Measurements from ENCODE around the gene IBTK. TPM values are rescaled to one million over a fixed set of nuclear protein-coding genes. Genes with fewer than 3 reads are reported as not detected.
"Not testable (repeated sequence)": the region's sequence is repeated elsewhere in the genome, so short reads cannot be mapped to it uniquely, and the experiment has no call there.

Gene IBTK
- total and polyA plus RNA-seq, 10 donors, result 14.6 to 36.6 (median 28.9) TPM

DNA sequence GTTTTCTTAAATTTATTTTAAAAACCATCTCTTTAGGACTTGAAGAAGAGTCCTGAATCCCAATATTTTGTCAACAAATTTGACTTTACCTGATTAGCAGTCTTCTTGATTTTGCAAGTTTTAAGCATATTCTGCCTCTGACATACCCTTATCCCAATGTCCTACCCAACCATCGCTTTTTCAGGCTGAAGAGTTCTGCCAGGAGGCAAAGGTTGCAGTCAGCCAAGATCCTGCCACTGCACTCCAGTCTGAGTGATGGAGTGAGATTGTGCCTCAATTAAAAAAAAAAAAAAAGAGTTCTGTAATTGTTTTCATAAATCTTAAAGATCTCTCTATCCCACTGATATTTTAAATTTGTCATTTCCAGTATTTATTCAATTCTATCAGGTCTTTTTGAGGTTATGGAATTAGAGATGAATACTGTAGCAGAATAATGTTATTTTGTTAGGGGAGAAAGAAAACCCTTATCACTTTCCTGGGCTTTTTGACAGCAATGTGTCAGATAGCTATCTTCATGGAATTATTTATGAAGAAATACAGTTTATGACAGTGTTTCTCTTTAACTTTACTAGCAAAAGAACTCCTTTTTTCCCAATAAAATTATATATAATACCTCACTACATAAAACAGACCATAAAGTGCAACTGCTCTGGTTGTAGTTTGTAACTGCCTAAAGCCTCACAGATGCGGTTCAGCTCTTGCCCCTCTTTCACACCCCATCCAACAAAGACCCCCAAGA, 78.2 kb downstream of the IBTK start:
- peaks cover 0 to 83% (median 37%) of the 10 kb centered on the region in 6 donors for H3K36me3 ChIP-seq
- intact Hi-C loops (cut with DNase I; ENCODE audit: low total_unique reads), result no loop called here

DNA sequence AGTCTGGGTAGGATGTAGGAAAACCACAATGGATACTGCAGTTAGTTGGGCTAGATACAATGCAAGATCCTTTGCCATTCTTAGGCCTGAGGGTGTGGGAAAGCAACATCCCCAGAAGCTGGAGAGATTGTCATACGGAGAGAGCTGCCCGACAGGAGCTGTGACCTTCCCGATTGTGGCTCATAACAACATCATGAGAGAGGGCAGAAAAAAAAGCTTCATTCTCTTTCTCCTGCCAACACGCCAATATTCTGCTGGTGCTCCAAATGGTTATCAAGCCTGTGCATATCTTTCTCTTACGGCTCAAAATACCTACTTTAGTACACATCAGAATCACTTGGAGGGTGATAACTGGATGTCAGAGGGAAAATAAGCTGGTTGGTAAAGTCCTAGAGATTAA, 81.1 kb downstream of the IBTK start:
- Histone ChIP-seq H3K4me3 (no peak overlapping the region), H3K9me3 (no peaks in the 10 kb centered on the region), H3K36me3 (peaks cover 0 to 55% (median 16%) of the 10 kb centered on the region in 6 donors), H3K27ac (no peak overlapping the region), H3K27me3 (replicated peaks in 1 of 7) (no peaks in the 10 kb centered on the region), H3K4me1 (no peaks in the 10 kb centered on the region)
- WGBS, 5 donors, result 93 to 99% (median 95%) methylated on average over 5 of the region's 5 CpGs
- TF ChIP-seq, protein P1, sequence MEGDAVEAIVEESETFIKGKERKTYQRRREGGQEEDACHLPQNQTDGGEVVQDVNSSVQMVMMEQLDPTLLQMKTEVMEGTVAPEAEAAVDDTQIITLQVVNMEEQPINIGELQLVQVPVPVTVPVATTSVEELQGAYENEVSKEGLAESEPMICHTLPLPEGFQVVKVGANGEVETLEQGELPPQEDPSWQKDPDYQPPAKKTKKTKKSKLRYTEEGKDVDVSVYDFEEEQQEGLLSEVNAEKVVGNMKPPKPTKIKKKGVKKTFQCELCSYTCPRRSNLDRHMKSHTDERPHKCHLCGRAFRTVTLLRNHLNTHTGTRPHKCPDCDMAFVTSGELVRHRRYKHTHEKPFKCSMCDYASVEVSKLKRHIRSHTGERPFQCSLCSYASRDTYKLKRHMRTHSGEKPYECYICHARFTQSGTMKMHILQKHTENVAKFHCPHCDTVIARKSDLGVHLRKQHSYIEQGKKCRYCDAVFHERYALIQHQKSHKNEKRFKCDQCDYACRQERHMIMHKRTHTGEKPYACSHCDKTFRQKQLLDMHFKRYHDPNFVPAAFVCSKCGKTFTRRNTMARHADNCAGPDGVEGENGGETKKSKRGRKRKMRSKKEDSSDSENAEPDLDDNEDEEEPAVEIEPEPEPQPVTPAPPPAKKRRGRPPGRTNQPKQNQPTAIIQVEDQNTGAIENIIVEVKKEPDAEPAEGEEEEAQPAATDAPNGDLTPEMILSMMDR (IDR thresholded peaks at IDR 0.05 in 8 of 11, conservative IDR thresholded peaks at IDR 0.05 in 3 of 11), result no peak
- TF ChIP-seq POLR2AphosphoS5 (IDR thresholded peaks at IDR 0.05) (no peak), POLR2A (IDR thresholded peaks at IDR 0.05) (no peak)
- intact Hi-C loops (cut with DNase I; ENCODE audit: low total_unique reads), result no loop called here
- DNase-seq, result no peak

More for the DNA sequence above, 78.2 kb downstream of the IBTK start:
- TF ChIP-seq POLR2AphosphoS5 (IDR thresholded peaks at IDR 0.05), result no peak
- no peak for TF ChIP-seq POLR2A (IDR thresholded peaks at IDR 0.05)
- TF ChIP-seq, protein P1 (IDR thresholded peaks at IDR 0.05 in 8 of 11, conservative IDR thresholded peaks at IDR 0.05 in 3 of 11), result no peak
- Histone ChIP-seq H3K4me1 (no peaks in the 10 kb centered on the region), H3K27ac (no peak overlapping the region), H3K27me3 (replicated peaks in 1 of 7) (no peaks in the 10 kb centered on the region), H3K9me3 (no peaks in the 10 kb centered on the region), H3K4me3 (no peak overlapping the region)
- WGBS, 5 donors, result 81 to 93% (median 89%) methylated on average over 2 of the region's 2 CpGs
- DNase-seq, result no peak

DNA sequence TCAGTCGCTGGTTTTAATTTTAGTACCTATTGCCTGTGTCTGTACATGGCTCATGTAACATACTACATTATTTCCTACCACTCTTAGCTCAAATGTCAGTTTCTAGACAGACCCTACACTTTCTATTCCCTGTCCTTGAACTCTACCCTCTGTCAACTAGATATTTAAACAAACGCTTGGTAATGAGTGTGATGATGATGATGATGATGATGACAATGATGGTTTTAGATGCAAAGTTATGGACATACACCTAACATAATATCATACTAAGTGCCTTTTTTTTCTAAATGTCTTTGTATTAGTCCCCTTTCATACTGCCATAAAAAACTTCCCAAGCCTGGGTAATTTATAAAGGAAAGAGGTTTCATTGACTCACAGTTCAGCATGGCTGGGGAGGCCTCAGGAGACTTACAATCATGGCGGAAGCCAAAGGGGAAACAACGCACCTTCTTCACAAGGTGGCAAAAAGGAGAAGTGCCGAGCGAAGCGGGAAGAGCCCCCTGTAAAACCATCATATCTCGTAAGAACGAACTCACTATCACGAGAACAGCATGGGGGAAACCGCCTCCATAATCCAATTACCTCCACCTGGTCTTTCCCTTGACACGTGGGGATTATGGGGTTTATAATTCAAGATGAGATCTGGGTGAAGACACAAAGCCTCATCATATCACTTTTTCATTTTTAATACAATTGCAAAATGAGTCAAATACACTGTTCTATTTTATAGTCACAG, 87.1 kb downstream of the IBTK start:
- no peaks in the 10 kb centered on the region for H3K27me3 ChIP-seq (replicated peaks in 1 of 7)

DNA sequence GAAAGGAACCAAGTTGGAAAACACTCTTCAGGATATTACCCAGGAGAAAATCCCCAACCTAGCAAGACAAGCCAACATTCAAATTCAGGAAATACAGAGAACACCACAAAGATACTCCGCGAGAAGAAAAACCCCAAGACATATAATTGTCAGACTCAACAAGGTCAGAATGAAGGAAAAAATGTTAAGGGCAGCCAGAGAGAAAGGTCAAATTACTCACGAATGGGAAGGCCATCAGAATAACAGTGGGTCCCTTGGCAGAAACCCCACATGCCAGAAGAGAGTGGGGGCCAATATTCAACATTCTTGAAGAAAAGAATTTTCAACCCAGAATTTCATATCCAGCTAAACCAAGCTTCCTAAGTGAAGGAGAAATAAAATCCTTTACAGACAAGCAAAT, 94.8 kb downstream of the IBTK start:
- DNase-seq; H3K4me1 ChIP-seq; H3K27ac ChIP-seq; H3K27me3 ChIP-seq (replicated peaks in 1 of 7); intact Hi-C loops (cut with DNase I; ENCODE audit: low total_unique reads); H3K36me3 ChIP-seq; H3K4me3 ChIP-seq: not testable (repeated sequence)
- 72 to 90% (median 86%) methylated on average over 3 of the region's 3 CpGs for WGBS, 5 donors
- peaks cover 0 to 37% (median 15%) of the 10 kb centered on the region in 8 donors for H3K9me3 ChIP-seq

More for the DNA sequence above, 87.1 kb downstream of the IBTK start:
- intact Hi-C loops (cut with DNase I; ENCODE audit: low total_unique reads), result no loop called here
- Histone ChIP-seq H3K9me3 (peaks cover 0 to 5% (median 1%) of the 10 kb centered on the region in 8 donors), H3K4me3 (no peak overlapping the region), H3K36me3 (peaks cover 0 to 3% (median 0%) of the 10 kb centered on the region in 6 donors), H3K27ac (no peak overlapping the region), H3K4me1 (no peaks in the 10 kb centered on the region)
- 94 to 96% (median 95%) methylated on average over 12 of the region's 12 CpGs for WGBS, 5 donors
- no peak for DNase-seq
- TF ChIP-seq POLR2A (IDR thresholded peaks at IDR 0.05) (no peak), POLR2AphosphoS5 (IDR thresholded peaks at IDR 0.05) (no peak)
- TF ChIP-seq, protein P1 (IDR thresholded peaks at IDR 0.05 in 8 of 11, conservative IDR thresholded peaks at IDR 0.05 in 3 of 11), result no peak

DNA sequence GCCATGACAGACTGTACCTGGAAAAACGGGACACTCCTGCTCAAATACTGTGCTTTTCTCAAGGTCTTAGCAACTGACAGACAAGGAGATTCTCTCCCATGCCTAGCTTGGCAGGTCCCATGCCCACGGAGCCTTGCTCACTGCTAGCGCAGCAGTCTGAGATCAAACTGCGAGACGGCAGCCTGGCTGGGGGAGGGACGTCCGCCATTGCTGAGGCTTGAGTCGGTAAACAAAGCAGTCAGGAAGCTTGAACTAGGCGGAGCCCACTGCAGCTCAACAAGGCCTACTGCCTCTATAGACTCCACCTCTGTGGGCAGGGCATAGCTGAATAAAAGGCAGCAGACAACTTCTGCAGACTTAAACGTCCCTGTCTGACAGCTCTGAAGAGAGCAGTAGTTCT, 96.4 kb downstream of the IBTK start:
- H3K27ac ChIP-seq; H3K36me3 ChIP-seq; H3K27me3 ChIP-seq (replicated peaks in 1 of 7); H3K4me3 ChIP-seq; H3K4me1 ChIP-seq; DNase-seq; intact Hi-C loops (cut with DNase I; ENCODE audit: low total_unique reads): not testable (repeated sequence)
- WGBS, 5 donors, result 92 to 99% (median 93%) methylated on average over 9 to 10 of the region's 10 CpGs
- peaks cover 0 to 37% (median 13%) of the 10 kb centered on the region in 8 donors for H3K9me3 ChIP-seq
